Liver (tissue), 9 donors: ENCODE results near the gene KAT14. TPM values are rescaled to one million over a fixed set of nuclear protein-coding genes. Genes with fewer than 3 reads are reported as not detected.

ENCODE experiments used
- DNase-seq: peaks from one replicate; pipeline ENCODE4 v3.0.0-alpha.2; 2017; ENCODE audit warnings: low spot score
- H3K27ac ChIP-seq, 2 donors: one replicate each; pipeline ENCODE4 v1.7.0; 2013; ENCODE audit warnings: inconsistent platforms in 2 of 2, low read length in 2 of 2, control low read depth in 1 of 2, low read depth in 1 of 2, mild to moderate bottlenecking in 1 of 2
- H3K27me3 ChIP-seq, 4 donors: one replicate each; pipeline versions ENCODE4 v1.6.1 to v1.7.0; 2013; ENCODE audit warnings: low read length in 3 of 4, inconsistent platforms in 1 of 4, mild to moderate bottlenecking in 1 of 4, moderate library complexity in 1 of 4; ENCODE audit not compliant: control insufficient read depth in 4 of 4, insufficient read depth in 4 of 4
- H3K36me3 ChIP-seq, 4 donors: one replicate each; pipeline versions ENCODE4 v1.6.1 to v1.7.0; 2013; ENCODE audit warnings: low read length in 3 of 4, mild to moderate bottlenecking in 3 of 4, low read depth in 1 of 4, moderate library complexity in 1 of 4; ENCODE audit not compliant: control insufficient read depth in 4 of 4, insufficient read depth in 3 of 4
- H3K4me1 ChIP-seq, 4 donors: one replicate each; pipeline versions ENCODE4 v1.6.1 to v1.7.0; 2013; ENCODE audit warnings: low read length in 3 of 4, mild to moderate bottlenecking in 3 of 4, moderate library complexity in 1 of 4; ENCODE audit not compliant: control insufficient read depth in 4 of 4, insufficient read depth in 4 of 4
- H3K4me3 ChIP-seq, 3 donors: one replicate each; pipeline versions ENCODE4 v1.6.1 to v1.7.0; 2013; ENCODE audit warnings: low read length in 3 of 3, control low read depth in 1 of 3, low read depth in 1 of 3, mild to moderate bottlenecking in 1 of 3
- H3K9ac ChIP-seq, 2 donors: one replicate each; pipeline ENCODE4 v1.7.0; 2013; ENCODE audit warnings: low read length in 2 of 2, mild to moderate bottlenecking in 2 of 2, moderate library complexity in 2 of 2, control low read depth in 1 of 2, low read depth in 1 of 2
- H3K9me3 ChIP-seq, 4 donors: one replicate each; pipeline versions ENCODE4 v1.6.1 to v1.7.0; 2013; ENCODE audit warnings: low read length in 3 of 4; ENCODE audit not compliant: control insufficient read depth in 4 of 4
- ATF3 ChIP-seq: IDR thresholded peaks from 2 replicates; pipeline ENCODE4 v1.6.1; 2016; ENCODE audit warnings: antibody characterized with exemption
- CTCF ChIP-seq: fragments of 150-350 bp; IDR thresholded peaks from 2 replicates; pipeline ENCODE4 v1.5.1; 2017; ENCODE audit warnings: improper control_type of control experiment, low read depth, low read length; ENCODE audit not compliant: missing input control
- EGR1 ChIP-seq, 2 donors: IDR thresholded peaks; 2 replicates each; pipeline ENCODE4 v1.6.1; 2016 to 2018; ENCODE audit warnings: antibody characterized with exemption in 2 of 2, low read depth in 2 of 2
- FOXA2 ChIP-seq: IDR thresholded peaks from 2 replicates; pipeline ENCODE4 v1.6.1; 2016; ENCODE audit warnings: antibody characterized with exemption
- HNF4A ChIP-seq, 2 donors: conservative IDR thresholded peaks; 2 replicates each; pipeline ENCODE4 v1.6.1; 2016; ENCODE audit warnings: antibody characterized with exemption in 2 of 2, mild to moderate bottlenecking in 2 of 2
- HNF4G ChIP-seq: IDR thresholded peaks from 2 replicates; pipeline ENCODE4 v1.6.1; 2016; ENCODE audit warnings: antibody characterized with exemption
- MAX ChIP-seq: IDR thresholded peaks from 2 replicates; pipeline ENCODE4 v1.6.1; 2016; ENCODE audit warnings: antibody characterized with exemption
- NR2F2 ChIP-seq: IDR thresholded peaks from 2 replicates; pipeline ENCODE4 v1.6.1; 2016; ENCODE audit warnings: antibody characterized with exemption
- SP1 ChIP-seq: IDR thresholded peaks from 2 replicates; pipeline ENCODE4 v1.6.1; 2018; ENCODE audit warnings: antibody characterized with exemption, mild to moderate bottlenecking
- WGBS: extraction: QIAGEN DNeasy Blood & Tissue Kit; methylation state at CpG from one replicate; pipeline ENCODE4 v1.1.7; 2013; 5-methylcytosine and 5-hydroxymethylcytosine counted together
- polyA plus RNA-seq, 2 donors: library from polyadenylated mRNA; stranded (reverse) in 1 of 2; unstranded in 1 of 2; fragments of 200-250 nt in 1 of 2; fragments of >200 nt in 1 of 2; fragmentation: Nextera tagmentation in 1 of 2; extraction: Ambion mirVana in 1 of 2; gene quantifications; one replicate each; pipeline versions ENCODE4 v1.2.1 to v1.2.3, GENCODE V29; 2013 to 2015
- total RNA-seq, 2 donors: library from RNA; depleted of rRNA; stranded (reverse); fragments of >200 nt; gene quantifications; one replicate each; pipeline ENCODE4 v1.2.3, GENCODE V29; 2014
- donor health status: healthy.
- donor health status: healthy.
- donor health status: healthy.
- donor health status: healthy.
- donor health status: healthy.

KAT14 gene
- total and polyA plus RNA-seq, 4 donors: 5.5 to 10.2 (median 6.2) TPM

- no peak overlapping the region for H3K9ac ChIP-seq
- TF ChIP-seq EGR1 (IDR thresholded peaks at IDR 0.05; ENCODE audit: low read depth in 2 of 2): no peak
- peak; percentile 32 for TF ChIP-seq NR2F2
- no peak for TF ChIP-seq HNF4A (conservative IDR thresholded peaks at IDR 0.05)
- TF ChIP-seq HNF4G: no peak
- TF ChIP-seq CTCF: no peak
- TF ChIP-seq MAX: no peak
- TF ChIP-seq ATF3: no peak
- TF ChIP-seq SP1: no peak
- no peaks in the 10 kb centered on the region for H3K27me3 ChIP-seq
- H3K4me3 ChIP-seq: no peak overlapping the region
- H3K36me3 ChIP-seq: peaks cover 4 to 26% (median 16%) of the 10 kb centered on the region in 4 donors
- no peak for DNase-seq
- H3K27ac ChIP-seq: no peak overlapping the region
- WGBS: 80% methylated on average over 3 of the region's 3 CpGs
- no peaks in the 10 kb centered on the region for H3K4me1 ChIP-seq
- no peaks in the 10 kb centered on the region for H3K9me3 ChIP-seq
These were observed 27.9 kb downstream of the KAT14 start for GRCh38 chr20:18165553-18165952.

GRCh38 chr20:18166241-18166881 lies 28.7 kb downstream of the KAT14 start:
- WGBS: 81% methylated on average over 5 of the region's 5 CpGs
- Histone ChIP-seq H3K4me1 (no peaks in the 10 kb centered on the region), H3K4me3 (no peak overlapping the region), H3K27me3 (no peaks in the 10 kb centered on the region), H3K9me3 (no peaks in the 10 kb centered on the region), H3K36me3 (peaks cover 4 to 26% (median 16%) of the 10 kb centered on the region in 4 donors), H3K9ac (no peak overlapping the region), H3K27ac (no peak overlapping the region)
- no peak for DNase-seq
- no peak for TF ChIP-seq FOXA2

GRCh38 chr20:18166950-18167349 lies 29.3 kb downstream of the KAT14 start:
- Histone ChIP-seq H3K4me1 (no peaks in the 10 kb centered on the region), H3K27me3 (no peaks in the 10 kb centered on the region), H3K9ac (no peak overlapping the region), H3K36me3 (peaks cover 4 to 22% (median 11%) of the 10 kb centered on the region in 4 donors), H3K27ac (no peak overlapping the region), H3K4me3 (no peak overlapping the region), H3K9me3 (no peaks in the 10 kb centered on the region)
- no peak for TF ChIP-seq NR2F2
- no peak for TF ChIP-seq CTCF
- no peak for TF ChIP-seq FOXA2
- no peak for DNase-seq
- 97% methylated on average over 1 of the region's 1 CpG for WGBS
